HG03039 (cell line): ENCODE data around the gene MYLK4.

Experiments used
- ATAC-seq: cut with Tn5 transposase; IDR thresholded peaks from one replicate; pipeline ENCODE4 v1.9.1; 2021; ENCODE audit warnings: mild to moderate bottlenecking, moderate library complexity; ENCODE audit not compliant: unreplicated experiment

Gene MYLK4

GRCh38 chr6:2734488-2735166, 16.1 kb downstream of the MYLK4 start:
- no peak for ATAC-seq

DNA sequence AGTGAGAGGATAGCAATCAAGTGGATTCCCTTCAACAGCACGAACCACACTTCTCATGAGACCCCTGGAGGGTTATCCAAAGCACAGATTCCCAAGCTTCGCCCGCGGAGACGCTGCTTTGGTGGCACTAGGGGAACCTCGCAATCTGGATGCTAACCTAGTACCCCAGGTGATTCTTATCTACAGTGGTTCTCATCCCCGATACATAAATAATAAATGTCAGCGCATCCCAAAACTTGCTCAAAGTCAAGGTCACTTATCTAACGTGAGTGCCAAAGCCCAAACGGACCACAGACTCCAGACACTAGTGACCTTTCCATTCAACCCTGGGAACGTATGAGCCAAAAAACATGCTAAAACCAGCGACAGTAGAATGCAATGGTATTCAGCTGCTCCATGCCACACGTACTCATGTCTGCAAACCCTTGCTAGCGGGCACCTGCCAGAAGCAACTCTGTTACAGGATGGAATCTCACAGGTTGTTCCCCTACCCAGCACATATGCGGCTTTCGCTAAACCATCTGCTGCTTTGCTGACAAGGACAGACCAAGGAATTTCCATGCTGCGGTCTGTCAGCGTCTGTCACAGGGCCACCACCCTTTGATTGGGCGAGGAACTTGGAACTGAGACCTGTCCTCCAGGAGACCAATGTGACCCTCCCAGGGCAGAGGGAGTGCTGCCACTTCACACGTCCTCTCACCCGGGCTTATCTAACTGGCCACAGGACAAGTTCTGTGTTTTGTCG, 16.8 kb downstream of the MYLK4 start:
- no peak for ATAC-seq

GRCh38 chr6:2733324-2733723, 17.4 kb downstream of the MYLK4 start:
- peak; percentile 89 for ATAC-seq

DNA sequence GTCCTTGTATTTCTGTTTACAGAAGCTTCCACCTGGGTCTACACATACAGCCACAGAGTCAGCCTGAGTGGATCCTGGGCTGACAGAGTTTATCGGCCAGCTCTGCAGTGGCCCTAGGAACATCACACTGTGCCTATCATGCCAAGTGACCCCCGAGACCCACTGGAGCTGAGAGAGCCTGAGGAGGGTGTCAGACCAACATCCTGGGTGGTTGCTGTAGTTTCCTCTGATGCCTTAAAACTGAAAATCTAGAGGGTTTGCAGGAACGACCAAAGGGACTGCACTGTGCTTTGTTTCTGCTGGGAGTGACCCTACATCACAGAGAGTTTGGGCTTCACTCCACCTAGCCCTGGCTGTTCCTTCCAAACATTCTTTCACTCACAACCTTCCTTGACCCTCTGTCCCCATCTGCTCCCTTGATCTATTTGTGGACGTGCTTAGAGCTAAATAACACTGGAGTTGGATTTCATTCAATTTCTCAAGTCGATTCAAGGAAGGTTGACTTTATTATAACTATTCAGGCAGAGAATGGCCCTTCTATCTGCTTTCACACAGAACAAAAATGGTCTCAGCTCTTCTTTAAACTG, 18.1 kb downstream of the MYLK4 start:
- ATAC-seq, result no peak

DNA sequence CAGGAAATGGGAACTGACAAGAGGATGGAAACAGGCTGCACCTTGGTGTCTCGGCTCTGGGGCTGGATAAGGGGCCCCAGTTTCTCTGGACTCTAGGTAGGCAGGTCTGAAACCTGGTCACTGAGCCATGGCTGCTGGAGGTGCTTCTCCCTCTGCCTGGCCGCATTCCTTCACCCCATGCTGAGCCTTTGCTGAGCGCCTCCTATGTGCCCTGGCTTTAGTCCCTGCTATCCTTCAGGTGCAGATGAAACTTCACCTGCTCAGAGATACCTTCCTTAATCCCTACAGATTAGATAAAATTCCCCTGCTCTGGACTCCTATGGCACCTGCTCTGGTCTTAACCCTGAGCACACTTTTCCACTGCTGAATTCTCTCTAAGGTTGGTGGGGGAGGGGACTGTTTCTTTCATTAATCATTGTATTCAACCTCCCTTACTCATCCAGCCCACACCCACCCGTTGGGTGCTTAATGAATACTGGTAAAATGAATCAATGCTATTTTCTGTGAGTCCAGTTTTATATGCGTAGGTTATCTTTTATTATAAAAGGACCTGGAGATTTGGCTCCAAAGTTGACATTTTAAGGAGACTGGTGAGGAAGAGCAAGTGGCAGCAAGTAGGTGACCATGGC, 19.3 kb downstream of the MYLK4 start:
- no peak for ATAC-seq

GRCh38 chr6:2730353-2731107, 20.2 kb downstream of the MYLK4 start:
- no peak for ATAC-seq

GRCh38 chr6:2729921-2730320, 20.8 kb downstream of the MYLK4 start:
- ATAC-seq, result no peak

GRCh38 chr6:2725999-2726567, 24.6 kb downstream of the MYLK4 start:
- ATAC-seq, result no peak

- ATAC-seq, result no peak
Measured at GRCh38 chr6:2725364-2725988, 25.2 kb downstream of the MYLK4 start.

DNA sequence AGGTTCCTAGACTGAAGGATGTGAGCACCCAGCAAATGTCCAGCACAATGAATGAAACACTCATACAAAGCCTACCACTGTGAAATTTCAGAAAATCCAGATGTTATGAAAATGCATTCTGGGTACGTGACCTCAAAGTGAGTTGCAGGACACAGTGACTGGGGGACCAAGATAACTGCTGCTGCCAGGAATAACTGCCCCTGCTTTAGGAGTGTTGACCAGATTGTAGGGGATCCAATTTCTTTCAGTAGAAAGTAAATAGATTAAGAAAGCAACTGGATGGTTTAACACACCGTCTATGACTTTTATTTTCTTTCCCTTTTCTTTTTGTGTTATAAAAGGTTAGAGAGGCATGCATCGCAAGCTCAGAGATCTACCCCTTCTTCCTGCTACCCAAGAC, 29.5 kb downstream of the MYLK4 start:
- ATAC-seq, result no peak

DNA sequence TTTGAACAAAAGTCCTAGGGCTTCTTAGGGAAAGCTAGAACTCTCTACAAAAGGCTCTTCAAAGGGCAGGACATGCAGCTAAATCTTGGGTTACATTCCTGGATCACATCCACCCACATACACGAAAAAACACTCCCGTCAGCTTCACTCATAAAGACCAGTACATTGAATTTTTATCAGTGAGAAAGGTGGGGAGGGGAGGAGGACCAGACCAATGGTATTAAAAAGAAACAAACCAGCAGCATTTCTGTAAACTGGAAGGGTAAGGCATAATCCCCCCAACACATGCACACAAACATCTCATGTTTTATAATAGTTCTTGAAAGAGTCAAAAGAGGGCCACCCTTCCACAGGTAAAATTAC, 31.6 kb downstream of the MYLK4 start:
- ATAC-seq, result no peak

DNA sequence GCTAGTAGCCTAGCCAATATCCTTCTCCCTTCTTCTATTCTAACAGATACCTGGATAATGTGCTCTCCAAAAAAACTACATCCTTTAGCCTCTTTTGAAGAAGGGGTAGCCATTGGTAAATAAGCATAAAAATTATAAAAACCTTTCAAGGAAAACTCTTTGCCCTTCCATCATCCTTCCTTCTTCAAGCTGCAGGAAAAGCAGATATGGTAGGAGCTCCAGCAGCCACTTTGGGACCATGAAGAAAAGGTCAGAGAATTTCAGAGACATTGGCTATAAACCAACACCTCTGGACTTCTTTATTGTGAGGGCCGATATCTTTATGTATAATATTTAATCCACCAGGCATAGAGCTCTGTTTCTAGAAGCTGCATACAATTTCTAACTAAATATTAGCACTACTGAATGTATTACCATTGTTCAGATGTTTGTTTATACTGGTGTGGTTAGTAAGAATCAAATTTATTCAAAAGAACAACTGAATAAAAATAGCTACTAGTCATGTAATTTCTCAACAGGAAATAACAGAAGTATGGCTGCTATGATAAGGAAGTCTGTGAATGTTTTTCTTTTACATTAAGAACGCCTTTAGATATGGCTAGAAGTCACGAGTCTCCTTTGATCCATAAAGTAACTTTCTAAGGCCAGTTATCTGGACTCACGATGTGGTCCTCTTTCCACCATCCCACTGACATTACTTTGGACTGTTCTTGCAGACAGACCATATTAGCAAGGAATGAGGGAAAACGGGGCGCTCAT, 32.2 kb downstream of the MYLK4 start:
- ATAC-seq, result no peak

- ATAC-seq, result no peak
Measured at GRCh38 chr6:2716936-2717700, 33.6 kb downstream of the MYLK4 start.

DNA sequence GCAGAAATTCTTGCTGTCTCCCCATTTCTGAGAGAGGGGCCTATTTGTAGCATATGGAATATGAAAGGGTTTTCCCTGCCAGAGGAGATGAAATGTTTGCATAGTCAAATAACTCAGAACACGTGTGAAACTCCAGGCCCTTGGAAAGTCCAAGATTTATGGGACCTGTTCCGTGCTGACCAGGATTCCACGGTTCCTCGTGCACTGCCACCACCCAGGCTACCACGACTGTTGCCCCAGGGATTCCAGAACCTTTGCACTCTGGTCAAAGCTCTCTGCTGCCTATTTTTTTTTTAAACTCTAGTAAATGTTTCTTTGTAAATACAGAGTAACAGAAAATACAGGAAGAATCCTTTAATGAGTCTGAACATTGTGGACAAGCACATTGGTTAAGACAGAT, 35.0 kb downstream of the MYLK4 start:
- ATAC-seq, result no peak

DNA sequence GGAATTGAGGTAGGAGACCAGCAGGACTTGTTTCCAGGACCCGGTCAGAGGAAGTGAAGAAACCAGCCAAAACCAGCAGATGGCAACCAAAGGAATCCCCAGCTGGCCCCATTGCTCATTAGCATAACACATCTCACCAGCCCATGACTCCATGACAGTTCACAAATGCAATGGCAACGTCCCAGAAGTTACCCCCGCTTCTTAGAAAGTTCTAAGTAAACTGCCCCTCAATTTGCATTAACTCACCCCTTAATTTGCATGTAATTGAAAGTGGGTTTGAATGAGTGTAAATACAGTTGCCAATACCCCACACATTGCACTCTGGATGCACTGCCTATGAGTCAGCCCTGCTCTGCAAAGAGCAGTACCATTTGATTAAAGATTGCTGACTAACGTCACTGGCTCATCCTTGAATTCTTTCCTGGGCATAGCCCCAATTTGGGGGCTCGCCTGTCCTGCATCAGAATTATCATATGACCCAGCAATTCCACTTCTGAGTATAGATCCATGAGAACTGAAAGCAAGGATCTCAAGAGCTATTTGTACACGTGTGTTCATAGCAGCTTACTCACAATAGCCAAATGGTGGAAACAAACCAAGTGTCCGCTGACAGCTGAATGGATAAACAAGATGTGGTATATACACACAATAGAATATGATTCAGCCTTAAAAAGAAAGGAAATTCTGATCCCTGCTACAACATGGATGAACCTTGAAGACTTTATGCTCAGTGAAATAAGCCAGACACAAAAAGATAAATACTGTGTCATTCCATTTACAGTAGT, 36.4 kb downstream of the MYLK4 start:
- ATAC-seq, result no peak

DNA sequence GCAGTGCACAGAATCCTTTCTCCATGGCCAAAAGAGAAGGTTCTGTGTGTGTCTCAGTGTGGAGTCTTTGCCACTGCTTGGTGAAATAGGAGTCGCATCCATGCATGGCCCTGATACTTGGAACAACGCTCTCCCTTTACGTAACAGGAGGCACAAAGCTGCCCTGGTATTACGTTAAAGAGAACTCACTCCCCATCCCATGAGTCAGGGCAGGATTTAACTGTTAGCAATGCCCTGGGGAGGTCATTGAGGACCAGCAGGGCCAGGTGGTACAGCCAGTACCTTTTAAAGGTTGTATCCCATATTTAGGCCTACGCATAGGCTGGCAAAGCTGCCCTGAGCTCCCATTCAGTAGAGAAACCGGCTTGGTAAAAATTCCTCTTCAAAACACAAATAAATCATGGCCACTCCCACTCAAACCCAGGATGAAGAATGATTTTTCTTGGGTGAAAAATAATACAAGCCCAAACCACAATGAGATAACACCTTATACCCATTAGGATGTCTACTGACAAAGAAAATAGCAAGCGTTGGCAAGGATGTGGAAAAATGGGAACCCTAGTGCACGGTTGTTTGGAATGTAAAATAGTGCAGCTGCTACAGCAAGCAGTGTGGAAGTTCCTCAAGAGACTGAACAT, 37.1 kb downstream of the MYLK4 start:
- ATAC-seq, result no peak

- ATAC-seq, result no peak
Measured at GRCh38 chr6:2712102-2712501, 38.6 kb downstream of the MYLK4 start.

DNA sequence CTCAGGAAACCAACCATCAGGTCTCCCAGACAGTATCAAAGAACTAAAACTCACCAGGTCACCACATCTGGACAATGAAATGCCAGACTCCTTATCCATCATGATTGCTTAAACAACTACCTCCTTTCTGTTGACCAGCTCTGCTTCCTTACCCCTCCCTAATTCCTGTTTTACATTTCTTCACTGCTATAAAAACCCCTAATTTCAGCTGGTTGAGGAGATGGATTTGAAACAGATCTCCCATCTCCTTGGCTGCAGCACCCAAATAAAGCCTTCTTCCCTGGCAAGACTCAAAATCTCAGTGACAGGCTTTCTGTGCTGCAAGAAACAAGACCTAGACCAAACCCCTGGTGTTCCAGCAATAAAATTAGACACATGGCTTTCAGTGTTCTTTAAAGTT, 40.3 kb downstream of the MYLK4 start:
- ATAC-seq, result no peak
